ENCODE data around the gene TCEA3.

DNA sequence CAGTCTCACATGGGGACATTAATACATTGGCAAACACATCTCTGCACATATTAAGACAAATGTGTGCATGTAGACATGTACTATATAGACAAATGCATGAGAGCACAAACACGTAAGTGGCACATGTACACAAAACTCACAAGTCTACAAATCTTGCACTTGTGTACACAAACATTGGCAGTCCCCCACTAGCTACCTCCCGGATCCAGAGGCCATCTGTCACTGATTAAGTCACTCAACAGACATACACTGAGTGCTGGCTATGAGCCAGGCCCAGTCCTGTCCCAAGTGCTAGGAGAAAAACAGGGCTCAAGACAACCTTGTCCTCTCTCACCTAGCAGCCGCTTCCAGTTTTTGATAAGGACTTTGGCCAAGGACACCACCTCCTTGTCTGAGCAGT lies 7.0 kb downstream of the TCEA3 start:
- TF ChIP-seq NFE2L2 (IDR thresholded peaks at IDR 0.05; ENCODE audit: low read depth, low read length), result no peak
- TF ChIP-seq POLR2A (IDR thresholded peaks at IDR 0.05; ENCODE audit: low read depth, low read length), result no peak
- TF ChIP-seq, protein P1, sequence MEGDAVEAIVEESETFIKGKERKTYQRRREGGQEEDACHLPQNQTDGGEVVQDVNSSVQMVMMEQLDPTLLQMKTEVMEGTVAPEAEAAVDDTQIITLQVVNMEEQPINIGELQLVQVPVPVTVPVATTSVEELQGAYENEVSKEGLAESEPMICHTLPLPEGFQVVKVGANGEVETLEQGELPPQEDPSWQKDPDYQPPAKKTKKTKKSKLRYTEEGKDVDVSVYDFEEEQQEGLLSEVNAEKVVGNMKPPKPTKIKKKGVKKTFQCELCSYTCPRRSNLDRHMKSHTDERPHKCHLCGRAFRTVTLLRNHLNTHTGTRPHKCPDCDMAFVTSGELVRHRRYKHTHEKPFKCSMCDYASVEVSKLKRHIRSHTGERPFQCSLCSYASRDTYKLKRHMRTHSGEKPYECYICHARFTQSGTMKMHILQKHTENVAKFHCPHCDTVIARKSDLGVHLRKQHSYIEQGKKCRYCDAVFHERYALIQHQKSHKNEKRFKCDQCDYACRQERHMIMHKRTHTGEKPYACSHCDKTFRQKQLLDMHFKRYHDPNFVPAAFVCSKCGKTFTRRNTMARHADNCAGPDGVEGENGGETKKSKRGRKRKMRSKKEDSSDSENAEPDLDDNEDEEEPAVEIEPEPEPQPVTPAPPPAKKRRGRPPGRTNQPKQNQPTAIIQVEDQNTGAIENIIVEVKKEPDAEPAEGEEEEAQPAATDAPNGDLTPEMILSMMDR (conservative IDR thresholded peaks at IDR 0.05; ENCODE audit: low read depth, low read length), result no peak
- TF ChIP-seq RFX5 (IDR thresholded peaks at IDR 0.05; ENCODE audit: low read depth, low read length), result no peak
- TF ChIP-seq, protein P2, sequence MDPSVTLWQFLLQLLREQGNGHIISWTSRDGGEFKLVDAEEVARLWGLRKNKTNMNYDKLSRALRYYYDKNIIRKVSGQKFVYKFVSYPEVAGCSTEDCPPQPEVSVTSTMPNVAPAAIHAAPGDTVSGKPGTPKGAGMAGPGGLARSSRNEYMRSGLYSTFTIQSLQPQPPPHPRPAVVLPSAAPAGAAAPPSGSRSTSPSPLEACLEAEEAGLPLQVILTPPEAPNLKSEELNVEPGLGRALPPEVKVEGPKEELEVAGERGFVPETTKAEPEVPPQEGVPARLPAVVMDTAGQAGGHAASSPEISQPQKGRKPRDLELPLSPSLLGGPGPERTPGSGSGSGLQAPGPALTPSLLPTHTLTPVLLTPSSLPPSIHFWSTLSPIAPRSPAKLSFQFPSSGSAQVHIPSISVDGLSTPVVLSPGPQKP (IDR thresholded peaks at IDR 0.05; ENCODE audit: borderline replicate concordance, low read depth, low read length), result no peak

All from IMR-90 (cell line).